OCI-LY1 (cell line): ENCODE measurements around the gene GATAD2A.
A peak's percentile ranks its signal among the peaks of the same experiment; 100 is the strongest.
"Not testable (repeated sequence)": the region's sequence is repeated elsewhere in the genome, so short reads cannot be mapped to it uniquely, and the experiment has no call there.

Experiments
- H2AFZ ChIP-seq: fragments of 200-600 bp; sonication (generic), shearing (Covaris generic); 2 replicates; pipeline ENCODE4 v1.6.0; 2014; ENCODE audit warnings: antibody characterized with exemption, mild to moderate bottlenecking, low read length
- H3F3A ChIP-seq: fragments of 200-600 bp; sonication (generic), shearing (Covaris generic); 2 replicates; pipeline ENCODE4 v1.6.0; 2014; ENCODE audit warnings: mild to moderate bottlenecking, antibody characterized with exemption, low read length, moderate library complexity; ENCODE audit not compliant: insufficient read depth
- H3K27ac ChIP-seq: fragments of 200-600 bp; sonication (generic); 2 replicates; pipeline ENCODE4 v1.5.1; 2014; ENCODE audit warnings: low read length, mixed run types, mild to moderate bottlenecking, low read depth; ENCODE audit not compliant: poor library complexity, severe bottlenecking
- H3K27me3 ChIP-seq: fragments of 200-600 bp; sonication (generic); 2 replicates; pipeline ENCODE4 v1.6.0; 2014; ENCODE audit warnings: antibody characterized with exemption, mild to moderate bottlenecking, low read length, moderate library complexity; ENCODE audit not compliant: insufficient read depth
- H3K36me3 ChIP-seq: fragments of 200-600 bp; sonication (generic); 2 replicates; pipeline ENCODE4 v1.6.1; 2014; ENCODE audit warnings: mild to moderate bottlenecking, antibody characterized with exemption, low read length, moderate library complexity, mixed read lengths; ENCODE audit not compliant: insufficient read depth
- H3K4me1 ChIP-seq: fragments of 200-600 bp; sonication (generic); 2 replicates; pipeline ENCODE4 v1.5.1; 2014; ENCODE audit warnings: mild to moderate bottlenecking, low read length, moderate library complexity; ENCODE audit not compliant: insufficient read depth, severe bottlenecking
- H3K4me2 ChIP-seq: fragments of 200-600 bp; sonication (generic), shearing (Covaris generic); 2 replicates; pipeline ENCODE4 v1.6.1; 2014; ENCODE audit warnings: low read length
- H3K4me3 ChIP-seq: fragments of 200-600 bp; sonication (generic); 2 replicates; pipeline ENCODE4 v1.5.1; 2014; ENCODE audit warnings: low read length, low read depth, mild to moderate bottlenecking, mixed read lengths; ENCODE audit not compliant: poor library complexity, severe bottlenecking
- H3K79me2 ChIP-seq: fragments of 200-600 bp; shearing (Covaris generic); 2 replicates; pipeline ENCODE4 v1.6.1; 2016; ENCODE audit warnings: mixed run types, low read length, mixed read lengths; ENCODE audit not compliant: insufficient read depth
- H3K9ac ChIP-seq: fragments of 200-600 bp; sonication (generic), shearing (Covaris generic); 2 replicates; pipeline ENCODE4 v1.6.1; 2014; ENCODE audit warnings: mild to moderate bottlenecking, low read length, mixed read lengths
- H3K9me2 ChIP-seq: fragments of 200-600 bp; sonication (generic), shearing (Covaris generic); 2 replicates; pipeline ENCODE4 v1.6.1; 2014; ENCODE audit warnings: low read depth, mild to moderate bottlenecking, low read length, mixed read lengths
- H3K9me3 ChIP-seq: fragments of 200-600 bp; shearing (Covaris generic); 2 replicates; pipeline ENCODE4 v1.6.1; 2014; ENCODE audit warnings: low read length, mixed read lengths
- H4K20me1 ChIP-seq: fragments of 200-600 bp; sonication (generic), shearing (Covaris generic); 2 replicates; pipeline ENCODE4 v1.6.0; 2016; ENCODE audit warnings: mild to moderate bottlenecking, low read length; ENCODE audit not compliant: insufficient read depth
- CTCF ChIP-seq: fragments of 200-600 bp; sonication (generic), shearing (Covaris generic); IDR thresholded peaks from 2 replicates; pipeline ENCODE4 v1.5.1; 2017; ENCODE audit warnings: mild to moderate bottlenecking, antibody characterized with exemption, low read length, moderate library complexity, mixed read lengths
- EZH2 ChIP-seq: fragments of 200-600 bp; sonication (generic), shearing (Covaris generic); IDR thresholded peaks from 2 replicates; pipeline ENCODE4 v1.8.0; 2017; ENCODE audit warnings: borderline replicate concordance, mixed run types, mild to moderate bottlenecking, antibody characterized with exemption, low read length, moderate library complexity, mixed read lengths

The GATAD2A gene

GRCh38 chr19:19379527-19379926, 25.9 kb upstream of the GATAD2A start:
- Histone ChIP-seq H3K27ac (no peak overlapping the region), H3K4me2 (no peak overlapping the region), H3K9me3 (no peaks in the 10 kb centered on the region), H3K36me3 (no peaks in the 10 kb centered on the region), H3F3A (no peaks in the 10 kb centered on the region), H3K27me3 (no peaks in the 10 kb centered on the region), H2AFZ (no peak overlapping the region), H3K9ac (no peak overlapping the region), H4K20me1 (no peaks in the 10 kb centered on the region), H3K4me1 (peaks cover 16% of the 10 kb centered on the region), H3K79me2 (no peaks in the 10 kb centered on the region), H3K9me2 (no peaks in the 10 kb centered on the region), H3K4me3 (no peak overlapping the region)
- no peak for TF ChIP-seq CTCF
- TF ChIP-seq EZH2 = no peak

- not testable (repeated sequence) for H4K20me1 ChIP-seq, H3F3A ChIP-seq, H3K9me3 ChIP-seq, H3K9ac ChIP-seq, H3K4me2 ChIP-seq, H2AFZ ChIP-seq, H3K79me2 ChIP-seq, H3K27me3 ChIP-seq, H3K9me2 ChIP-seq, H3K27ac ChIP-seq, H3K4me3 ChIP-seq, H3K36me3 ChIP-seq
- peaks cover 14% of the 10 kb centered on the region for H3K4me1 ChIP-seq
Observed at GRCh38 chr19:19380316-19380715, 25.2 kb upstream of the GATAD2A start.

DNA sequence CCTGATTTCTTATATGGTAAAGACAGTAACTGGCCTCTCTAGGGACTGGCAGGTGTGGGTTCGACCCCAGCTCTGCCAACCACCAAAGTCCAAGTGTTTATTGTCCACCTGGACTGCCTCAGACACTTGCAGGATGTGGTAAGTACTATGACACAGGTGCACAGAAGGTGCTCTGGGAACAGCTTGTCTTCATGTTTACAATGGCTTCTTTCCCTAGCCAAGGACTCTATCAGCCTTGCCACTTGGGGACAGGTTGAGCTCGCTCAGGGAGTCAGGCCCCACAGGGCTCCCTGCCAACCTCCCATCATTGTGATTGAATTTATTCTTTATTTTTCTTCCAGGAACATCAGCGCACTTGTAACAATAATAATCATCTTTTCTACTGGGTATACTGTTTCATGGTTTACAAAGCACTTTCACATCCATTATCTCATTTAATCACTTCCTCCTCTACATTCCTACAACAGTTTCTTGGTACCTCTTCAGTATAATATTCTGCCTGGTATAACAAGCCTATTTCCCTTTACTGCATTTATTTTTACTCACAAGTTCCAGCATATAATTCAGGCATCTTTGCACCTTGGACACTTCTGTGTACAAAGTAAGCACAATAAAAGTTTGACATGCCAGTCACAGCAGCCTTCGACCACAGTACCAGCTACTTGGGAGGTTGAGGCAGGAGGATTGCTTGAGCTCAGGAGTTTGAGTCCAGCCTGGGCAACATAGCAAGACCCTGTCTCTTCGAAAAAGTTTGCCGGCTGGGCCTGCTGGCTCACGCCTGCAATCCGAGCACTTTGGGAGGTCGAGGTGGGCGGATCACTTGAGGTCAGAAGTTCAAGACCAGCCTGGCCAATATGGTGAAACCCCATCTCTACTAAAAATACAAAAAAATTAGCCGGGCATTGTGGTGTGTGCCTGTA, 24.2 kb upstream of the GATAD2A start:
- no peak for TF ChIP-seq EZH2
- no peak for TF ChIP-seq CTCF

More for the DNA sequence above, 24.2 kb upstream of the GATAD2A start:
- Histone ChIP-seq H3K4me1 (peaks cover 13% of the 10 kb centered on the region), H3K4me2 (0 out of 2 replicates have a peak overlapping the region, but pooled peaks have one; percentile 0), H3K4me3 (no peak overlapping the region), H2AFZ (no peak overlapping the region), H3K79me2 (peaks cover 1% of the 10 kb centered on the region; the same call in 1 of the 2 replicates), H3K9me2 (no peaks in the 10 kb centered on the region), H3K9ac (no peak overlapping the region), H3K27ac (no peak overlapping the region), H3F3A (no peaks in the 10 kb centered on the region), H4K20me1 (no peaks in the 10 kb centered on the region), H3K36me3 (no peaks in the 10 kb centered on the region), H3K9me3 (no peaks in the 10 kb centered on the region), H3K27me3 (no peaks in the 10 kb centered on the region)
